H1 (cell line): ENCODE results near the gene AGGF1. TPM values are rescaled to one million over a fixed set of nuclear protein-coding genes. Genes with fewer than 3 reads are reported as not detected.

Experiments
- POLR2A ChIP-seq, 2 experiments: IDR thresholded peaks; 1 replicate in 1 of 2; 2 replicates in 1 of 2; pipeline ENCODE4 v1.6.1; 2011; ENCODE audit warnings: low read depth in 2 of 2, low read length in 2 of 2, mild to moderate bottlenecking in 2 of 2; ENCODE audit errors: control extremely low read depth in 1 of 2
- polyA plus RNA-seq, 7 experiments: library from polyadenylated mRNA; depleted of rRNA in 3 of 7; stranded (reverse) in 5 of 7; unstranded in 2 of 7; fragments of >200 nt in 5 of 7; fragments of 200-250 nt in 2 of 7; gene quantifications; 1 replicate in 5 of 7; 2 replicates in 1 of 7; 4 replicates in 1 of 7; pipeline versions ENCODE4 v1.2.1 to v1.2.3, GENCODE V29; 2011 to 2013; ENCODE audit warnings: missing spikeins in 2 of 7, mixed read lengths in 2 of 7
- total RNA-seq: library from RNA; stranded (reverse); fragmentation: NEBNext Ultra II Directional; extraction: Animal tissue kit (Norgen Biotek cat#: 25700); gene quantifications from 2 replicates; pipeline ENCODE4 v1.2.1, GENCODE V29; 2021

Gene AGGF1
- total and polyA plus RNA-seq, 2 of the 8 experiments (the other 6 are each of a cell fraction or from before 2014, with no cell fraction given), result 7.3 to 19.0 TPM

DNA sequence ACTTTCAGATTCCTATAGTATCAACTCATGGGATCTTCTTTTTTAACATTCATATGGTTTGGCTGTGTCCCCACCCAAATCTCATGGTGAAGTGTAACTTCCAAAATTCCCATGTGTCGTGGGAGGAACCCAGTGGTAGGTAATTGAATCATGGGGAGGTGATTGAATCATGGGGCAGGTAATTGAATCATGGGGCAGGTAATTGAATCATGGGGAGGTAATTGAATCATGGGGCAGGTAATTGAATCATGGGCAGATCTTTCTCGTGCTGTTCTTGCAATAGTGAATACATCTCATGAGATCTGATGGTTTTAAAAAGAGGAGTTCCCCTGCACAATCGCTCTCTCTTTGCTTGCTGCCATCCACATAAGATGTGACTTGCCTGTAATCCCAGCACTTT, 21.8 kb upstream of the AGGF1 start (continued):
- no peak for TF ChIP-seq POLR2A (IDR thresholded peaks at IDR 0.05; ENCODE audit: control extremely low read depth in 1 of 2, low read depth in 2 of 2, low read length in 2 of 2)
